Measurements from ENCODE around the gene MNDA.
"Not testable (repeated sequence)": the region's sequence is repeated elsewhere in the genome, so short reads cannot be mapped to it uniquely, and the experiment has no call there.

MNDA gene

DNA sequence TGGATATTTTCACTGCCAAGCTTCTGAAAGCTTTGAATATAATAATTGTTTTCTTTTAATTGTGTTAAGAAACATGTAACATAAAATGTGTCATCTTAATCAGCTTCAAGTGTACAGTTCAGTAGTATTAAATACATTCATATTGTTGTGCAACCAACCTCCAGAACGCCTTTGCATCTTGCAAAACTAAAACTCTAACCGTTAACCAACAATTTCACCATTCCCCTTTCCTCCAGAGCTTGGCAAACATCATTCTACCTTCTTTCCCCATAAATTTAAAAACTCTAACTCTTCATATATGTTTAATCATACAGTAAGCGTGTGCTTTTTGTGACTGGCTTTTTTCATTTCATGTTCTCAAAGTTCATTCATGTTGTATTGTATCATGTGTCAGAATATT is 2.1 kb downstream of the MNDA start:
- no peak for DNase-seq (ENCODE audit: low read depth)
- no peak overlapping the region for H3K4me3 ChIP-seq (ENCODE audit: control insufficient read depth, low read depth, low read length)
- no peak for TF ChIP-seq CTCF (conservative IDR thresholded peaks at IDR 0.05; ENCODE audit: control insufficient read depth, insufficient read depth, low read depth, low read length)

- no peak for DNase-seq (ENCODE audit: low read depth)
- TF ChIP-seq CTCF (conservative IDR thresholded peaks at IDR 0.05; ENCODE audit: control insufficient read depth, insufficient read depth, low read depth, low read length) = no peak
- H3K4me3 ChIP-seq (ENCODE audit: control insufficient read depth, low read depth, low read length) = no peak overlapping the region
Observed at GRCh38 chr1:158836038-158836437, 4.9 kb downstream of the MNDA start.

- no peak for TF ChIP-seq CTCF (conservative IDR thresholded peaks at IDR 0.05; ENCODE audit: control insufficient read depth, insufficient read depth, low read depth, low read length)
- DNase-seq (ENCODE audit: low read depth) = no peak
- no peak overlapping the region for H3K4me3 ChIP-seq (ENCODE audit: control insufficient read depth, low read depth, low read length)
Observed at GRCh38 chr1:158838660-158839059, 7.5 kb downstream of the MNDA start.

GRCh38 chr1:158839566-158839965 is 8.4 kb downstream of the MNDA start:
- no peak for TF ChIP-seq CTCF (conservative IDR thresholded peaks at IDR 0.05; ENCODE audit: control insufficient read depth, insufficient read depth, low read depth, low read length)
- no peak overlapping the region for H3K4me3 ChIP-seq (ENCODE audit: control insufficient read depth, low read depth, low read length)
- DNase-seq (ENCODE audit: low read depth) = no peak

- no peak for TF ChIP-seq CTCF (conservative IDR thresholded peaks at IDR 0.05; ENCODE audit: control insufficient read depth, insufficient read depth, low read depth, low read length)
- DNase-seq (ENCODE audit: low read depth) = no peak
- H3K4me3 ChIP-seq (ENCODE audit: control insufficient read depth, low read depth, low read length) = no peak overlapping the region
Observed at GRCh38 chr1:158840236-158840635, 9.1 kb downstream of the MNDA start.

- H3K4me3 ChIP-seq (ENCODE audit: control insufficient read depth, low read depth, low read length) = no peak overlapping the region
- DNase-seq (ENCODE audit: low read depth) = no peak
- TF ChIP-seq CTCF (conservative IDR thresholded peaks at IDR 0.05; ENCODE audit: control insufficient read depth, insufficient read depth, low read depth, low read length) = no peak
Observed at GRCh38 chr1:158864595-158864994, 33.4 kb downstream of the MNDA start.

DNA sequence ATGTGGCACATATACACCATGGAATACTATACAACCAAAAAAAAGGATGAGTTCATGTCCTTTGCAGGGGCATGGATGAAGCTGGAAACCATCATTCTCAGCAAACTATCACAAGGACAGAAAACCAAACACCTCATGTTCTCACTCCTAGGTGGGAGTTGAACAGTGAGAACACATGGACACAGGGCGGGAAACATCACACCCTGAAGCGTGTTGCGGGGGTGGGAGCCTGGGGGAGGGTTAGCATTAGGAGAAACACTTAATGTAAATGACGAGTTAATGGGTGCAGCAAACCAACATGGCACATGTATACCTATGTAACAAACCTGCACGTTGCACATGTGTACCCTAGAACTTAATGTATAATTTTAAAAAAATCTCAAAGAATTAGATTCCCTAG is 39.3 kb downstream of the MNDA start:
- not testable (repeated sequence) for H3K4me3 ChIP-seq (ENCODE audit: control insufficient read depth, low read depth, low read length); DNase-seq (ENCODE audit: low read depth)

Measured in fibroblast of mammary gland (primary cell).